Pons (tissue), 1 donor: ENCODE results near the gene PHF3.

ENCODE experiments used
- DNase-seq: peaks from one replicate; pipeline ENCODE4 v3.0.0-alpha.2; 2016; ENCODE audit warnings: low spot score

Gene PHF3

GRCh38 chr6:63635588-63636517 lies at the start of gene PHF3:
Gene PHF3 (plus strand): TSS chr6:63635802. CDS start chr6:63646552, 10,750 bp downstream.
- DNase-seq: peak; percentile 88

- DNase-seq: no peak
Observed at GRCh38 chr6:63589952-63590411, 45.6 kb upstream of the PHF3 start.

GRCh38 chr6:63592886-63593285 lies 42.7 kb upstream of the PHF3 start:
- no peak for DNase-seq

- DNase-seq: no peak
Observed at GRCh38 chr6:63597141-63598048, 38.2 kb upstream of the PHF3 start.

GRCh38 chr6:63598049-63599036 lies 37.3 kb upstream of the PHF3 start:
- peak; percentile 92 for DNase-seq

- DNase-seq: no peak
Observed at GRCh38 chr6:63599243-63599642, 36.4 kb upstream of the PHF3 start.

- DNase-seq: no peak
Observed at GRCh38 chr6:63600136-63600535, 35.5 kb upstream of the PHF3 start.

- no peak for DNase-seq
Observed at GRCh38 chr6:63609231-63609630, 26.4 kb upstream of the PHF3 start.

GRCh38 chr6:63610944-63611343 lies 24.7 kb upstream of the PHF3 start:
- no peak for DNase-seq

GRCh38 chr6:63611560-63611959 lies 24.0 kb upstream of the PHF3 start:
- no peak for DNase-seq

GRCh38 chr6:63615590-63615989 lies 20.0 kb upstream of the PHF3 start:
- no peak for DNase-seq

GRCh38 chr6:63624091-63624490 lies 11.5 kb upstream of the PHF3 start:
- DNase-seq: no peak

GRCh38 chr6:63630466-63630865 lies 5.1 kb upstream of the PHF3 start:
- no peak for DNase-seq

GRCh38 chr6:63634630-63635029 lies 972 bp upstream of the PHF3 start:
- peak; percentile 26 for DNase-seq

- no peak for DNase-seq
Observed at GRCh38 chr6:63635215-63635587, 401 bp upstream of the PHF3 start.

GRCh38 chr6:63636518-63637021 lies 968 bp downstream of the PHF3 start:
- DNase-seq: peak; percentile 73

- no peak for DNase-seq
Observed at GRCh38 chr6:63637865-63638445, 2.4 kb downstream of the PHF3 start.

- DNase-seq: no peak
Observed at GRCh38 chr6:63640062-63640461, 4.5 kb downstream of the PHF3 start.

- no peak for DNase-seq
Observed at GRCh38 chr6:63643862-63644261, 8.3 kb downstream of the PHF3 start.

- DNase-seq: no peak
Observed at GRCh38 chr6:63644668-63645326, 9.2 kb downstream of the PHF3 start.
